K562 (cell line): ENCODE measurements around the gene OGDH. TPM values are rescaled to one million over a fixed set of nuclear protein-coding genes. Genes with fewer than 3 reads are reported as not detected.
A peak's percentile ranks its signal among the peaks of the same experiment; 100 is the strongest.

Experiments used
- ATAC-seq: fragments of 200-7000 bp; cut with Tn5 transposase; 3 replicates; pipeline ENCODE4 v1.9.1; 2020; ENCODE audit warnings: moderate library complexity
- BruUV-seq: library from RNA; stranded (reverse); fragments of 400-500 nt; replicated peaks from 2 replicates; lab custom pipeline; 2021; lab: Mats Ljungman, UMichigan
- CTCF ChIA-PET: fragments of 300-600 bp; formaldehyde crosslinking; extraction: SDS; loops from one replicate; lab custom pipeline; 2021; ENCODE audit warnings: low intra/inter-chr PET ratio; lab: Yijun Ruan, JAX
- POLR2A ChIA-PET: fragments of 300-600, 350-650 bp; sonication (Branson Sonifier 250); formaldehyde crosslinking; extraction: SDS; loops from one replicate; lab custom pipeline; 2021; ENCODE audit warnings: antibody characterized with exemption, inconsistent platforms; lab: Yijun Ruan, JAX
- DNase-seq, 4 experiments: peaks; one replicate each; pipeline versions ENCODE4 v3.0.0 to v3.0.0-alpha.2; 2011 to 2018; ENCODE audit warnings: low spot score in 3 of 4, mixed read lengths in 3 of 4; ENCODE audit errors: extremely low read depth in 1 of 4
- FAIRE-seq: peaks from 2 replicates; lab custom pipeline; 2011; peaks lifted over from hg19 to GRCh38; lab: Jason Lieb, UNC
- H2AFZ ChIP-seq: 2 replicates; pipeline ENCODE4 v1.6.0; 2011; ENCODE audit warnings: low read depth, low read length, control low read depth, inconsistent platforms
- H3K27ac ChIP-seq: fragments of 200-600 bp; 3 replicates; pipeline ENCODE4 v1.8.0; 2011; ENCODE audit warnings: low read depth, mild to moderate bottlenecking, control low read depth, inconsistent platforms, low read length, moderate library complexity, mixed read lengths; ENCODE audit errors: extremely low read depth
- H3K27me3 ChIP-seq, 2 experiments: fragments of 300-600 bp in 1 of 2; 2 replicates in 1 of 2; 3 replicates in 1 of 2; pipeline versions ENCODE4 v1.6.0 to v1.8.0; 2011; ENCODE audit warnings: inconsistent platforms in 2 of 2, low read length in 2 of 2, mild to moderate bottlenecking in 1 of 2, mixed read lengths in 1 of 2, moderate library complexity in 1 of 2; ENCODE audit not compliant: control insufficient read depth in 2 of 2, insufficient read depth in 2 of 2
- H3K36me3 ChIP-seq: fragments of 300-600 bp; 3 replicates; pipeline ENCODE4 v1.8.0; 2011; ENCODE audit warnings: mild to moderate bottlenecking, low read length, inconsistent platforms; ENCODE audit not compliant: control insufficient read depth, insufficient read depth
- H3K4me1 ChIP-seq, 2 experiments: fragments of 200-600 bp in 1 of 2; replicated peaks in 1 of 2; 2 replicates in 1 of 2; 3 replicates in 1 of 2; pipeline versions ENCODE4 v1.5.1 to v1.8.0; 2011; ENCODE audit warnings: inconsistent platforms in 2 of 2, low read length in 2 of 2, mild to moderate bottlenecking in 1 of 2, mixed read lengths in 1 of 2, moderate library complexity in 1 of 2; ENCODE audit not compliant: control insufficient read depth in 2 of 2, insufficient read depth in 2 of 2
- H3K4me2 ChIP-seq: 2 replicates; pipeline ENCODE4 v1.6.1; 2011; ENCODE audit warnings: low read length, control low read depth, inconsistent platforms, mixed read lengths; ENCODE audit not compliant: insufficient read depth
- H3K4me3 ChIP-seq: fragments of 200-600 bp; sonication (generic), shearing (Covaris generic); 2 replicates; pipeline ENCODE4 v1.5.1; 2016; ENCODE audit warnings: control low read depth, inconsistent platforms
- H3K79me2 ChIP-seq: fragments of 200-600 bp; 3 replicates; pipeline ENCODE4 v1.8.0; 2011; ENCODE audit warnings: low read length, inconsistent platforms; ENCODE audit not compliant: control insufficient read depth, insufficient read depth
- H3K9ac ChIP-seq, 2 experiments: 2 replicates each; pipeline versions ENCODE4 v1.6.0 to v1.6.1; 2011; ENCODE audit warnings: low read depth in 2 of 2, low read length in 2 of 2, control low read depth in 1 of 2, inconsistent platforms in 1 of 2, mild to moderate bottlenecking in 1 of 2, mixed read lengths in 1 of 2; ENCODE audit not compliant: insufficient read depth in 1 of 2
- H3K9me1 ChIP-seq: one replicate; pipeline ENCODE4 v1.6.0; 2011; ENCODE audit warnings: inconsistent platforms, mild to moderate bottlenecking, low read length, moderate library complexity; ENCODE audit not compliant: control insufficient read depth, insufficient read depth
- H3K9me3 ChIP-seq: replicated peaks from 2 replicates; pipeline ENCODE4 v1.5.1; 2011; ENCODE audit warnings: low read depth, low read length, inconsistent platforms; ENCODE audit not compliant: control insufficient read depth, insufficient read depth
- H4K20me1 ChIP-seq: replicated peaks from 2 replicates; pipeline ENCODE4 v1.6.1; 2011; ENCODE audit warnings: low read length, inconsistent platforms, mixed read lengths; ENCODE audit not compliant: control insufficient read depth, insufficient read depth
- EZH2 ChIP-seq: IDR thresholded peaks from 2 replicates; pipeline ENCODE4 v1.6.1; 2012; ENCODE audit warnings: low read depth, mild to moderate bottlenecking, inconsistent platforms, low read length, borderline replicate concordance
- HDGF ChIP-seq: fragments of 450-650 bp; IDR thresholded peaks from 2 replicates; pipeline ENCODE4 v1.6.1; 2016
- KDM4B ChIP-seq, 2 experiments: fragments of 450-650 bp in 1 of 2; sonication (generic) in 1 of 2; IDR thresholded peaks; 2 replicates each; pipeline ENCODE4 v1.6.1; 2016 to 2017; ENCODE audit warnings: borderline replicate concordance in 2 of 2, antibody characterized with exemption in 1 of 2, low read depth in 1 of 2, mild to moderate bottlenecking in 1 of 2
- MAFF ChIP-seq: IDR thresholded peaks from 2 replicates; pipeline ENCODE4 v1.6.1; 2012; ENCODE audit warnings: low read length, improper control_type of control experiment
- POLR2A ChIP-seq: fragments of 450-650 bp; conservative IDR thresholded peaks from 2 replicates; pipeline ENCODE4 v1.6.1; 2016
- POLR2AphosphoS2 ChIP-seq: IDR thresholded peaks from 2 replicates; pipeline ENCODE4 v1.6.1; 2012; ENCODE audit warnings: low read length, improper control_type of control experiment
- POLR2B ChIP-seq: fragments of 450-650 bp; IDR thresholded peaks from 2 replicates; pipeline ENCODE4 v1.6.1; 2018; ENCODE audit warnings: low read depth; ENCODE audit not compliant: partially characterized antibody
- POLR2G ChIP-seq: fragments of 200-400 bp; formaldehyde crosslinking; IDR thresholded peaks from 2 replicates; pipeline ENCODE4 v1.6.1; 2017; ENCODE audit warnings: low read depth, mild to moderate bottlenecking, antibody characterized with exemption, low read length, moderate library complexity
- PRMT5 ChIP-seq: sonication (generic); formaldehyde crosslinking; IDR thresholded peaks from 2 replicates; pipeline ENCODE4 v1.5.0; 2020; ENCODE audit warnings: missing genetic modification reagents
- SAP30 ChIP-seq: fragments of 200-600 bp; sonication (generic); IDR thresholded peaks from 2 replicates; pipeline ENCODE4 v1.6.1; 2012; ENCODE audit warnings: borderline replicate concordance, low read depth, mild to moderate bottlenecking, moderate library complexity, low read length, control low read depth, inconsistent platforms; ENCODE audit not compliant: insufficient read depth, poor library complexity, severe bottlenecking
- SMAD4 ChIP-seq: fragments of 250-450 bp; sonication (Bioruptor Pico); conservative IDR thresholded peaks from 2 replicates; pipeline ENCODE4 v1.8.0; 2021; ENCODE audit warnings: inconsistent platforms, mild to moderate bottlenecking, moderate library complexity
- SUPT5H ChIP-seq: fragments of 450-650 bp; IDR thresholded peaks from 2 replicates; pipeline ENCODE4 v1.6.1; 2016
- TAF9B ChIP-seq: fragments of 450-650 bp; IDR thresholded peaks from 2 replicates; pipeline ENCODE4 v1.6.1; 2018; ENCODE audit warnings: mild to moderate bottlenecking; ENCODE audit not compliant: partially characterized antibody
- WHSC1 ChIP-seq: IDR thresholded peaks from one replicate; pipeline ENCODE4 v1.6.1; 2012; ENCODE audit warnings: low read length, control low read depth, inconsistent platforms
- ZFP91 ChIP-seq: sonication (generic); formaldehyde crosslinking; IDR thresholded peaks from 2 replicates; pipeline ENCODE4 v1.8.0; 2022; ENCODE audit warnings: mild to moderate bottlenecking, missing genetic modification reagents
- WGBS: fragments of 100-300 bp; shearing (Covaris generic); methylation state at CpG from one replicate; pipeline ENCODE4 v1.1.6; 2016; ENCODE audit warnings: low coverage, mixed read lengths; ENCODE audit not compliant: insufficient coverage; ENCODE audit errors: missing lambda C conversion rate; 5-methylcytosine and 5-hydroxymethylcytosine counted together
- in situ Hi-C: fragments of 300-500 bp; cut with MboI; formaldehyde crosslinking; loops from 4 replicates; pipeline ENCODE4 v1.15.0; 2018; ENCODE audit warnings: inconsistent platforms, mixed read lengths
- intact Hi-C: fragments of 100-400 bp; cut with micrococcal nuclease; formaldehyde crosslinking; loops from 2 replicates; pipeline ENCODE4 v1.14.2; 2022
- polyA plus RNA-seq, 8 experiments: library from polyadenylated mRNA; depleted of rRNA in 4 of 8; stranded (reverse) in 5 of 8; unstranded in 3 of 8; fragments of >200 nt; fragmentation: Nextera tagmentation in 2 of 8; fragmentation: Illumina TruSeq in 1 of 8; extraction: Ambion mirVana in 2 of 8; extraction: Trizol in 1 of 8; gene quantifications; 2 replicates each; pipeline versions ENCODE4 v1.2.1 to v1.2.3, GENCODE V29; 2011 to 2014; ENCODE audit warnings: inconsistent platforms in 1 of 8, missing spikeins in 1 of 8
- total RNA-seq, 7 experiments: library from RNA; depleted of rRNA in 6 of 7; stranded (reverse); fragments of >200 nt in 6 of 7; fragmentation: Illumina TruSeq in 2 of 7; extraction: Trizol in 2 of 7; gene quantifications; 2 replicates each; pipeline versions ENCODE4 v1.2.1 to v1.2.3, GENCODE V29; 2011 to 2021; ENCODE audit warnings: low replicate concordance in 1 of 7
- TF ChIP-seq, protein P1 (sequence below): fragments of 450-650 bp; formaldehyde crosslinking; IDR thresholded peaks from 2 replicates; pipeline ENCODE4 v1.4.0; 2020; ENCODE audit warnings: mild to moderate bottlenecking, moderate library complexity
- TF ChIP-seq, protein P2 (sequence below), 2 experiments: IDR thresholded peaks in 1 of 2; conservative IDR thresholded peaks in 1 of 2; 2 replicates each; pipeline ENCODE4 v1.6.1; 2016; ENCODE audit warnings: low read depth in 2 of 2, mild to moderate bottlenecking in 1 of 2, missing compliant biosample characterization in 1 of 2, missing genetic modification characterization in 1 of 2, moderate library complexity in 1 of 2

Gene OGDH
- total and polyA plus RNA-seq, 9 of the 15 experiments (the other 6 are each of a cell fraction or from before 2014, with no cell fraction given): 3.1 to 80.3 (median 23.5) TPM

DNA sequence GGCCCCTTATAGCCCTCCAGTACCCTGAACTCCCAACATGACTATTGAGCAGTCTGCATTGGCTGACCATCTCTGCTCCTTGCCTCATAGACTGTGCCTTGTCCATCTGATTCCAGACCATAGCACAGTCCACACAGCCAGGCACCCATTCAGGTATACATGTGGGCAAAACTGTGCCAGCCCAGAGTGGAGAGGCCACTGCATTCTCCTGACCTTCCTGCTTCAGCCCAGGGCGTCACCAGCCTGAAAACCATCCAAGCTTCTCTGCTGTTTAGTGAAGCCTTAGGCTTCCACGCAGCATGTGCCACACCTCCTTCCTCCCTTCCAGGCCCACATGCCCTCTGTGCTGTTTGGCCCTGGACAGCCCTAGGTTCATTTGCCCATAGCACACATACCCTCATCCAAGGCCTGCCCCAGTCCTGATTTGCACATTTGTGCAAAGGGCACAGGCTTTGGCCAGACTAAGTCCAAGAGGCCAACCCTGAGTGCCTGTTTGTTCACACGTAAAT lies 43.2 kb upstream of the OGDH start:
- Histone ChIP-seq H3K27me3 (no peaks in the 10 kb centered on the region), H3K9ac (peak overlapping the region in 1 of 2 experiments; percentile 47; a peak in 2 of 4 replicates), H3K4me3 (no peak overlapping the region), H2AFZ (no peak overlapping the region), H3K4me1 (peaks cover 47 to 48% of the 10 kb centered on the region in 2 experiments; a peak in 4 of 5 replicates), H3K79me2 (peaks cover 13% of the 10 kb centered on the region), H3K27ac (peak overlapping the region; percentile 38; the same call in 2 of the 3 replicates), H3K9me1 (peaks cover 10% of the 10 kb centered on the region), H3K36me3 (peaks cover 48% of the 10 kb centered on the region), H3K4me2 (no peak overlapping the region), H4K20me1 (peaks cover 21% of the 10 kb centered on the region), H3K9me3 (no peaks in the 10 kb centered on the region)
- DNase-seq (no peak), ATAC-seq (no peak), FAIRE-seq (no peak)
- ChIA-PET CTCF (interaction anchor here (0.6 kb wide), 1 partner anchor 319 kb away, joined by 4 read pairs; no protein-coding TSS in a partner anchor), POLR2A (interaction anchor here (0.6 to 3.8 kb wide), 4 partner anchors 11 to 444 kb away, joined by 3 to 38 read pairs (median 4); partner anchors contain the start of gene DDX56)
- 93% methylated on average over 2 of the region's 3 CpGs for WGBS
- intact Hi-C loops (no loop called here), in situ Hi-C loops (no loop called here)
- BruUV-seq: no TSS peak
- TF ChIP-seq SUPT5H: peak; percentile 50; the same call in 1 of the 2 replicates
- TF ChIP-seq HDGF: no peak
- TF ChIP-seq EZH2: no peak
- TF ChIP-seq PRMT5 (CRISPR knock-in tag): no peak
- no peak for TF ChIP-seq SMAD4
- TF ChIP-seq SAP30: no peak
- no peak for TF ChIP-seq KDM4B (IDR thresholded peaks at IDR 0.05; ENCODE audit: borderline replicate concordance in 2 of 2, low read depth in 1 of 2)
- TF ChIP-seq POLR2G: 0 out of 2 replicates have a peak, but pooled peaks have one; percentile 9
- TF ChIP-seq, protein P1, sequence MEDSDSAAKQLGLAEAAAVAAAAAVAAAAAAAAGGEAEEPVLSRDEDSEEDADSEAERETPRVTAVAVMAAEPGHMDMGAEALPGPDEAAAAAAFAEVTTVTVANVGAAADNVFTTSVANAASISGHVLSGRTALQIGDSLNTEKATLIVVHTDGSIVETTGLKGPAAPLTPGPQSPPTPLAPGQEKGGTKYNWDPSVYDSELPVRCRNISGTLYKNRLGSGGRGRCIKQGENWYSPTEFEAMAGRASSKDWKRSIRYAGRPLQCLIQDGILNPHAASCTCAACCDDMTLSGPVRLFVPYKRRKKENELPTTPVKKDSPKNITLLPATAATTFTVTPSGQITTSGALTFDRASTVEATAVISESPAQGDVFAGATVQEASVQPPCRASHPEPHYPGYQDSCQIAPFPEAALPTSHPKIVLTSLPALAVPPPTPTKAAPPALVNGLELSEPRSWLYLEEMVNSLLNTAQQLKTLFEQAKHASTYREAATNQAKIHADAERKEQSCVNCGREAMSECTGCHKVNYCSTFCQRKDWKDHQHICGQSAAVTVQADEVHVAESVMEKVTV (CRISPR knock-in tag): no peak
- peak; percentile 44 for TF ChIP-seq POLR2B
- TF ChIP-seq ZFP91 (CRISPR knock-in tag): no peak
- peak; percentile 56 for TF ChIP-seq POLR2A
- TF ChIP-seq TAF9B: no peak
- 0 out of 2 replicates have a peak, but pooled peaks have one; percentile 59 for TF ChIP-seq POLR2AphosphoS2
- TF ChIP-seq, protein P2, sequence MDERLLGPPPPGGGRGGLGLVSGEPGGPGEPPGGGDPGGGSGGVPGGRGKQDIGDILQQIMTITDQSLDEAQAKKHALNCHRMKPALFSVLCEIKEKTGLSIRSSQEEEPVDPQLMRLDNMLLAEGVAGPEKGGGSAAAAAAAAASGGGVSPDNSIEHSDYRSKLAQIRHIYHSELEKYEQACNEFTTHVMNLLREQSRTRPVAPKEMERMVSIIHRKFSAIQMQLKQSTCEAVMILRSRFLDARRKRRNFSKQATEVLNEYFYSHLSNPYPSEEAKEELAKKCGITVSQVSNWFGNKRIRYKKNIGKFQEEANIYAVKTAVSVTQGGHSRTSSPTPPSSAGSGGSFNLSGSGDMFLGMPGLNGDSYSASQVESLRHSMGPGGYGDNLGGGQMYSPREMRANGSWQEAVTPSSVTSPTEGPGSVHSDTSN (CRISPR knock-in tag; IDR thresholded peaks at IDR 0.05; ENCODE audit: low read depth): no peak
- TF ChIP-seq, protein P2 (tag; conservative IDR thresholded peaks at IDR 0.05; ENCODE audit: low read depth): no peak
- TF ChIP-seq MAFF: no peak
- no peak for TF ChIP-seq WHSC1
